Measurements from ENCODE around the gene KLRG1. TPM values are rescaled to one million over a fixed set of nuclear protein-coding genes. Genes with fewer than 3 reads are reported as not detected.

The KLRG1 gene
- total RNA-seq (2021) = 2.1 and 2.5 TPM in 2 replicates
- long read RNA-seq, partial matches to known transcripts = 0 of 12 reads
- long read RNA-seq, other reads (novel, unspliced or antisense) = 9 of 12 reads

- H3K4me3 Mint-ChIP-seq = no peak within 1 kb of the TSS; a peak in 1 of 5 replicates
- no peak within 1 kb of the TSS for H3K14ac ChIP-seq (ENCODE audit: insufficient read depth, low read length)
- H3K27ac ChIP-seq (ENCODE audit: insufficient read length, low read depth, low read length) = no peak within 1 kb of the TSS
- no peak within 1 kb of the TSS for H2BK15ac ChIP-seq (ENCODE audit: low read depth, low read length)
- no peak within 1 kb of the TSS for H3K27ac Mint-ChIP-seq
- no peaks in the 10 kb centered on the region for H3K9me3 Mint-ChIP-seq
- H3K27me3 ChIP-seq (ENCODE audit: insufficient read depth, low read length) = no peaks in the 10 kb centered on the region
- no peak for TF ChIP-seq CTCF (conservative IDR thresholded peaks at IDR 0.05)
- H2AFZ ChIP-seq (ENCODE audit: low read length) = no peak within 1 kb of the TSS
- no peak within 1 kb of the TSS for H3K18ac ChIP-seq (ENCODE audit: insufficient read length, low read depth, low read length)
- H2BK20ac ChIP-seq (ENCODE audit: low read depth, low read length, poor library complexity, severe bottlenecking) = no peak within 1 kb of the TSS
- WGBS (ENCODE audit: extremely low coverage, insufficient read length, low lambda C conversion rate) = no CpG with 5 or more reads among the region's 2 CpGs
- no peaks in the 10 kb centered on the region for H3K4me1 Mint-ChIP-seq
- no peaks in the 10 kb centered on the region for H3K23me2 ChIP-seq (ENCODE audit: insufficient read length, low read depth, low read length, poor library complexity, severe bottlenecking)
- no peak within 1 kb of the TSS for H4K91ac ChIP-seq (ENCODE audit: insufficient read length, low read depth, low read length)
- H3K4ac ChIP-seq (ENCODE audit: low read depth, low read length) = no peak within 1 kb of the TSS
- no peak within 1 kb of the TSS for H2BK120ac ChIP-seq (ENCODE audit: low read depth, low read length, poor library complexity, severe bottlenecking)
- no peaks in the 10 kb centered on the region for H3K79me1 ChIP-seq (ENCODE audit: insufficient read depth, low read depth, low read length, poor library complexity, severe bottlenecking)
- no peaks in the 10 kb centered on the region for H3K79me2 ChIP-seq (ENCODE audit: insufficient read depth, low read length)
- no peak within 1 kb of the TSS for H3T11ph ChIP-seq (ENCODE audit: low read length)
- no peak within 1 kb of the TSS for H4K5ac ChIP-seq (ENCODE audit: insufficient read length, low read depth, low read length)
- H2AK5ac ChIP-seq (ENCODE audit: insufficient read length, low read length) = no peak within 1 kb of the TSS
- no peak within 1 kb of the TSS for H3K4me2 ChIP-seq (ENCODE audit: insufficient read depth, insufficient read length, low read length)
- H3K23ac ChIP-seq (ENCODE audit: insufficient read length, low read depth, low read length) = no peak within 1 kb of the TSS
- H2BK12ac ChIP-seq (ENCODE audit: insufficient read length, low read depth, low read length) = no peak within 1 kb of the TSS
- DNase-seq = no peak
- H2BK5ac ChIP-seq (ENCODE audit: insufficient read length, low read length) = no peak within 1 kb of the TSS
- H4K8ac ChIP-seq (replicated peaks; ENCODE audit: insufficient read length, low read depth, low read length) = no peak within 1 kb of the TSS
- H3K9me3 ChIP-seq (ENCODE audit: control insufficient read depth, low read depth, low read length) = no peaks in the 10 kb centered on the region
- H3K9ac ChIP-seq (ENCODE audit: extremely low read depth, insufficient read length, low read length) = no peak within 1 kb of the TSS
- H3K4me1 ChIP-seq (ENCODE audit: insufficient read depth, low read length) = no peaks in the 10 kb centered on the region
- no peak within 1 kb of the TSS for H3K56ac ChIP-seq (ENCODE audit: insufficient read length, low read depth, low read length)
- no peaks in the 10 kb centered on the region for H3K27me3 Mint-ChIP-seq (ENCODE audit: low read depth)
- no peaks in the 10 kb centered on the region for H3K36me3 Mint-ChIP-seq (ENCODE audit: insufficient read depth in 1 of 3, low read depth in 3 of 3)
- H4K20me1 ChIP-seq (ENCODE audit: control insufficient read depth, insufficient read depth, insufficient read length) = no peaks in the 10 kb centered on the region
Observed at GRCh38 chr12:8989413-8989812, at the start of gene KLRG1. TSS of gene KLRG1 (plus strand) at chr12:8989546. CDS start at chr12:8989636, 90 bp downstream.
